HepG2 (cell line): Measurements from ENCODE around the gene PCIF1.

Experiments
- FOSL1 ChIP-seq: sonication (generic); formaldehyde crosslinking; IDR thresholded peaks from 2 replicates; pipeline ENCODE4 v1.9.0; 2021; ENCODE audit warnings: missing genetic modification reagents, borderline replicate concordance
- POLR2AphosphoS5 ChIP-seq: IDR thresholded peaks from 2 replicates; pipeline ENCODE4 v1.6.1; 2012; ENCODE audit warnings: low read depth, low read length
- PRDM15 ChIP-seq: sonication (generic); formaldehyde crosslinking; IDR thresholded peaks from 2 replicates; pipeline ENCODE4 v1.4.0; 2020; ENCODE audit warnings: missing genetic modification reagents
- REST ChIP-seq, 2 experiments: IDR thresholded peaks; 2 replicates each; pipeline ENCODE4 v1.6.1; 2011 to 2012; ENCODE audit warnings: low read length in 2 of 2, borderline replicate concordance in 1 of 2, low read depth in 1 of 2, mild to moderate bottlenecking in 1 of 2, moderate library complexity in 1 of 2
- ZFP36 ChIP-seq: fragments of 150-350 bp; IDR thresholded peaks from 2 replicates; pipeline ENCODE4 v1.6.1; 2018; ENCODE audit warnings: borderline replicate concordance, low read length, low read depth; ENCODE audit not compliant: partially characterized antibody
- ZNF234 ChIP-seq: sonication (generic); formaldehyde crosslinking; conservative IDR thresholded peaks from 2 replicates; pipeline ENCODE4 v1.5.1; 2020; ENCODE audit warnings: mild to moderate bottlenecking, missing genetic modification reagents

GRCh38 chr20:45897692-45898091, 36.8 kb upstream of the PCIF1 start:
- TF ChIP-seq REST (IDR thresholded peaks at IDR 0.05; ENCODE audit: borderline replicate concordance in 1 of 2, low read depth in 1 of 2, low read length in 2 of 2) (no peak), POLR2AphosphoS5 (no peak), FOSL1 (CRISPR knock-in tag) (no peak), PRDM15 (CRISPR knock-in tag) (no peak), ZNF234 (CRISPR knock-in tag) (no peak), ZFP36 (no peak)
